ENCODE measurements around the gene ZBTB45. TPM values are rescaled to one million over a fixed set of nuclear protein-coding genes. Genes with fewer than 3 reads are reported as not detected.

ZBTB45 gene
- total and polyA plus RNA-seq, 9 of the 15 experiments (the other 6 are each of a cell fraction or from before 2014, with no cell fraction given), result 0.08 to 16.1 (median 1.8) TPM

DNA sequence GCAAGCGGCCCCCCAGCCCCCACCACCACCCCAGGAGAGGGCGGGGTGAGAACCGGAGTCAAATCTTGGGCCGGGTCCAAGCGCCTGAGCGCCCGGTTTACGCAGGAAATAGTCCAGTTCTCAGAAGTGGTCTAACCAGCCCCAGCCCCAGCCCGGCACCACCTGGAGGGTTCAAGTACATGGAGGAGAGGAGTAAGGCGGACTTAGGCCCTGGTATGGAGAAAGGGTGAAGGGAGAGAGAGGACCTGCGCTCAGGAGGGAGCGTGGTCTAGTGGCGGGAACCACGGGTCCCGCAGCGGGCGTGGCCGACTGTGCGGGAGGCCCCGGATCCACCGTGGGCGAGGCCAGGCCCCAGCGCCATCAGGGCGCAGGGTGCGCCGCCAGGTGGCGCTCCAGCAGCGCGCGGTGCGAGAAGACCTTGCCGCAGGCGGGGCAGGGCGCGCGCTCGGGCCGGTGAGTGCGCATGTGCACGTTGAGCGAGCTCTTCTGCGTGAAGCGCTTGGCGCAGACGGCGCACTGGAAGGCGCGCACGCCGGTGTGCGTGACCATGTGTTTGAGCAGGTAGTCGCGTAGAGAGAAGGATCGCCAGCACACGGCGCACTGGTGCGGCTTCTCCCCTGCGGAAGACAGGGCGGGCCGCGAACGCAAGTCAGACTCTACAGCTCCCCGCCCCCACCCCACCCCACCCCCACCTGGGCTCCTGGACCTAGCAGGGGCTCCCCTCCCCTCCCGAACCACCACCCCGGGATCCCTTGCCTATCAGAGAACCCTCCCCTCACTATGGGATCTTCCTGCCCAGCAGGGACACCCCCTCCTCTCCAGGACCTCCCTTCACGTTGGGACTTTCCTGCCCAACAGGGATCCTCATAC lies 5.7 kb downstream of the ZBTB45 start (continued):
- TF ChIP-seq JUN (IDR thresholded peaks at IDR 0.05; ENCODE audit: borderline replicate concordance, low read depth, low read length), result peak; percentile 48; the same call in 1 of the 2 replicates
- TF ChIP-seq JUN (CRISPR knock-in tag; IDR thresholded peaks at IDR 0.05; ENCODE audit: borderline replicate concordance), result peak; percentile 15; the same call in 1 of the 2 replicates
- TF ChIP-seq EP300 (IDR thresholded peaks at IDR 0.05; ENCODE audit: low read length), result no peak
- TF ChIP-seq, protein P1, sequence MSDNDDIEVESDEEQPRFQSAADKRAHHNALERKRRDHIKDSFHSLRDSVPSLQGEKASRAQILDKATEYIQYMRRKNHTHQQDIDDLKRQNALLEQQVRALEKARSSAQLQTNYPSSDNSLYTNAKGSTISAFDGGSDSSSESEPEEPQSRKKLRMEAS (CRISPR knock-in tag; IDR thresholded peaks at IDR 0.05), result peak; percentile 94
- TF ChIP-seq ATF7 (IDR thresholded peaks at IDR 0.05), result peak; percentile 76
- TF ChIP-seq, protein P2, sequence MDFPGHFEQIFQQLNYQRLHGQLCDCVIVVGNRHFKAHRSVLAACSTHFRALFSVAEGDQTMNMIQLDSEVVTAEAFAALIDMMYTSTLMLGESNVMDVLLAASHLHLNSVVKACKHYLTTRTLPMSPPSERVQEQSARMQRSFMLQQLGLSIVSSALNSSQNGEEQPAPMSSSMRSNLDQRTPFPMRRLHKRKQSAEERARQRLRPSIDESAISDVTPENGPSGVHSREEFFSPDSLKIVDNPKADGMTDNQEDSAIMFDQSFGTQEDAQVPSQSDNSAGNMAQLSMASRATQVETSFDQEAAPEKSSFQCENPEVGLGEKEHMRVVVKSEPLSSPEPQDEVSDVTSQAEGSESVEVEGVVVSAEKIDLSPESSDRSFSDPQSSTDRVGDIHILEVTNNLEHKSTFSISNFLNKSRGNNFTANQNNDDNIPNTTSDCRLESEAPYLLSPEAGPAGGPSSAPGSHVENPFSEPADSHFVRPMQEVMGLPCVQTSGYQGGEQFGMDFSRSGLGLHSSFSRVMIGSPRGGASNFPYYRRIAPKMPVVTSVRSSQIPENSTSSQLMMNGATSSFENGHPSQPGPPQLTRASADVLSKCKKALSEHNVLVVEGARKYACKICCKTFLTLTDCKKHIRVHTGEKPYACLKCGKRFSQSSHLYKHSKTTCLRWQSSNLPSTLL (IDR thresholded peaks at IDR 0.05), result no peak
- no peak for TF ChIP-seq SNIP1 (IDR thresholded peaks at IDR 0.05; ENCODE audit: low read depth)
- TF ChIP-seq MXI1 (IDR thresholded peaks at IDR 0.05; ENCODE audit: low read depth, low read length), result 0 out of 2 replicates have a peak, but pooled peaks have one; percentile 44
- TF ChIP-seq NFYB (IDR thresholded peaks at IDR 0.05; ENCODE audit: extremely low read depth, insufficient read length), result no peak
- TF ChIP-seq CREM (IDR thresholded peaks at IDR 0.05; ENCODE audit: low read depth), result peak; percentile 63; the same call in 1 of the 2 replicates
- peak; percentile 86 for TF ChIP-seq HMGN3 (IDR thresholded peaks at IDR 0.05; ENCODE audit: borderline replicate concordance, extremely low read depth, insufficient read length, low read depth, low read length)
- TF ChIP-seq FIP1L1 (IDR thresholded peaks at IDR 0.05; ENCODE audit: low read depth, low read length, poor library complexity, severe bottlenecking), result peak; percentile 91
- TF ChIP-seq SMC3 (conservative IDR thresholded peaks at IDR 0.05; ENCODE audit: insufficient read depth, low read depth, low read length), result peak; percentile 80
- no peak for TF ChIP-seq CEBPG (CRISPR knock-in tag; IDR thresholded peaks at IDR 0.05)
- TF ChIP-seq CEBPG (tag; conservative IDR thresholded peaks at IDR 0.05 in 1 of 2, IDR thresholded peaks at IDR 0.05 in 1 of 2), result no peak
- TF ChIP-seq, protein P3, sequence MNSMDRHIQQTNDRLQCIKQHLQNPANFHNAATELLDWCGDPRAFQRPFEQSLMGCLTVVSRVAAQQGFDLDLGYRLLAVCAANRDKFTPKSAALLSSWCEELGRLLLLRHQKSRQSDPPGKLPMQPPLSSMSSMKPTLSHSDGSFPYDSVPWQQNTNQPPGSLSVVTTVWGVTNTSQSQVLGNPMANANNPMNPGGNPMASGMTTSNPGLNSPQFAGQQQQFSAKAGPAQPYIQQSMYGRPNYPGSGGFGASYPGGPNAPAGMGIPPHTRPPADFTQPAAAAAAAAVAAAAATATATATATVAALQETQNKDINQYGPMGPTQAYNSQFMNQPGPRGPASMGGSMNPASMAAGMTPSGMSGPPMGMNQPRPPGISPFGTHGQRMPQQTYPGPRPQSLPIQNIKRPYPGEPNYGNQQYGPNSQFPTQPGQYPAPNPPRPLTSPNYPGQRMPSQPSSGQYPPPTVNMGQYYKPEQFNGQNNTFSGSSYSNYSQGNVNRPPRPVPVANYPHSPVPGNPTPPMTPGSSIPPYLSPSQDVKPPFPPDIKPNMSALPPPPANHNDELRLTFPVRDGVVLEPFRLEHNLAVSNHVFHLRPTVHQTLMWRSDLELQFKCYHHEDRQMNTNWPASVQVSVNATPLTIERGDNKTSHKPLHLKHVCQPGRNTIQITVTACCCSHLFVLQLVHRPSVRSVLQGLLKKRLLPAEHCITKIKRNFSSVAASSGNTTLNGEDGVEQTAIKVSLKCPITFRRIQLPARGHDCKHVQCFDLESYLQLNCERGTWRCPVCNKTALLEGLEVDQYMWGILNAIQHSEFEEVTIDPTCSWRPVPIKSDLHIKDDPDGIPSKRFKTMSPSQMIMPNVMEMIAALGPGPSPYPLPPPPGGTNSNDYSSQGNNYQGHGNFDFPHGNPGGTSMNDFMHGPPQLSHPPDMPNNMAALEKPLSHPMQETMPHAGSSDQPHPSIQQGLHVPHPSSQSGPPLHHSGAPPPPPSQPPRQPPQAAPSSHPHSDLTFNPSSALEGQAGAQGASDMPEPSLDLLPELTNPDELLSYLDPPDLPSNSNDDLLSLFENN (IDR thresholded peaks at IDR 0.05; ENCODE audit: low read depth in 2 of 2, low read length in 2 of 2), result no peak
- TF ChIP-seq NFIC (IDR thresholded peaks at IDR 0.05), result peak; percentile 81
- TF ChIP-seq YY1 (IDR thresholded peaks at IDR 0.05; ENCODE audit: borderline replicate concordance in 1 of 3, control insufficient read depth in 1 of 3, extremely low read depth in 1 of 3, insufficient read depth in 3 of 3, insufficient read length in 1 of 3, insufficient replicate concordance in 2 of 3, low read depth in 1 of 3, low read length in 2 of 3), result peak; percentile 23 to 72 (median 69)
- TF ChIP-seq ZNF140 (CRISPR knock-in tag; IDR thresholded peaks at IDR 0.05), result no peak
- TF ChIP-seq TBP (optimal IDR thresholded peaks at IDR 0.05; ENCODE audit: low read depth, low read length), result peak; percentile 36
- TF ChIP-seq ZNF431 (CRISPR knock-in tag; IDR thresholded peaks at IDR 0.05), result 0 out of 2 replicates have a peak, but pooled peaks have one; percentile 26

All from K562 (cell line).